ENCODE data around the gene MACROD1.

GRCh38 chr11:64206457-64207255 lies 40.7 kb upstream of the MACROD1 start, which contains the start of gene FERMT3:
- TF ChIP-seq CTCF (IDR thresholded peaks at IDR 0.05): no peak
- TF ChIP-seq POLR2A (IDR thresholded peaks at IDR 0.05): peak; percentile 9 to 37

All from Peyer's patch (tissue), 4 donors.